KMS-11 (cell line): Measurements from ENCODE around the gene SLC12A9.

ENCODE experiments used
- H2AFZ ChIP-seq: fragments of 200-600 bp; sonication (generic); 2 replicates; pipeline ENCODE4 v1.6.1; 2016; ENCODE audit warnings: antibody characterized with exemption, mixed run types, low read depth
- H3K27ac ChIP-seq: fragments of 200-600 bp; sonication (generic); 2 replicates; pipeline ENCODE4 v1.6.1; 2016; ENCODE audit warnings: mild to moderate bottlenecking, mixed run types
- H3K27me3 ChIP-seq: fragments of 200-600 bp; sonication (generic); 2 replicates; pipeline ENCODE4 v1.6.1; 2017; ENCODE audit warnings: mild to moderate bottlenecking, low read depth, mixed run types, moderate library complexity; ENCODE audit not compliant: insufficient read depth
- H3K36me3 ChIP-seq: fragments of 200-600 bp; sonication (generic); 2 replicates; pipeline ENCODE4 v1.6.1; 2017; ENCODE audit warnings: mild to moderate bottlenecking, mixed run types; ENCODE audit not compliant: insufficient read depth
- H3K4me1 ChIP-seq: fragments of 200-600 bp; sonication (generic); 2 replicates; pipeline ENCODE4 v1.6.1; 2016; ENCODE audit warnings: mild to moderate bottlenecking, low read depth, mixed run types; ENCODE audit not compliant: poor library complexity, severe bottlenecking
- H3K4me2 ChIP-seq: fragments of 200-600 bp; sonication (generic); 2 replicates; pipeline ENCODE4 v1.7.0; 2016; ENCODE audit warnings: mild to moderate bottlenecking, mixed run types
- H3K4me3 ChIP-seq: fragments of 200-600 bp; sonication (generic); IDR thresholded peaks from 2 replicates; pipeline ENCODE4 v1.6.1; 2017; ENCODE audit warnings: low read depth, low read length, mixed read lengths; ENCODE audit not compliant: insufficient read depth
- H3K79me2 ChIP-seq: fragments of 200-600 bp; sonication (generic); 2 replicates; pipeline ENCODE4 v1.6.1; 2016; ENCODE audit warnings: low read depth, mixed run types; ENCODE audit not compliant: insufficient read depth
- H3K9ac ChIP-seq: fragments of 200-600 bp; sonication (generic); 2 replicates; pipeline ENCODE4 v1.6.1; 2016; ENCODE audit warnings: mild to moderate bottlenecking, mixed run types
- H4K20me1 ChIP-seq: fragments of 200-600 bp; sonication (generic); 2 replicates; pipeline ENCODE4 v1.6.1; 2016; ENCODE audit warnings: mild to moderate bottlenecking, mixed run types; ENCODE audit not compliant: insufficient read depth
- TF ChIP-seq, protein P1 (sequence below): fragments of 200-600 bp; sonication (generic); conservative IDR thresholded peaks from 2 replicates; pipeline ENCODE4 v1.6.1; 2017; ENCODE audit warnings: low read depth, mild to moderate bottlenecking, antibody characterized with exemption, low read length, moderate library complexity, mixed read lengths

SLC12A9 gene

DNA sequence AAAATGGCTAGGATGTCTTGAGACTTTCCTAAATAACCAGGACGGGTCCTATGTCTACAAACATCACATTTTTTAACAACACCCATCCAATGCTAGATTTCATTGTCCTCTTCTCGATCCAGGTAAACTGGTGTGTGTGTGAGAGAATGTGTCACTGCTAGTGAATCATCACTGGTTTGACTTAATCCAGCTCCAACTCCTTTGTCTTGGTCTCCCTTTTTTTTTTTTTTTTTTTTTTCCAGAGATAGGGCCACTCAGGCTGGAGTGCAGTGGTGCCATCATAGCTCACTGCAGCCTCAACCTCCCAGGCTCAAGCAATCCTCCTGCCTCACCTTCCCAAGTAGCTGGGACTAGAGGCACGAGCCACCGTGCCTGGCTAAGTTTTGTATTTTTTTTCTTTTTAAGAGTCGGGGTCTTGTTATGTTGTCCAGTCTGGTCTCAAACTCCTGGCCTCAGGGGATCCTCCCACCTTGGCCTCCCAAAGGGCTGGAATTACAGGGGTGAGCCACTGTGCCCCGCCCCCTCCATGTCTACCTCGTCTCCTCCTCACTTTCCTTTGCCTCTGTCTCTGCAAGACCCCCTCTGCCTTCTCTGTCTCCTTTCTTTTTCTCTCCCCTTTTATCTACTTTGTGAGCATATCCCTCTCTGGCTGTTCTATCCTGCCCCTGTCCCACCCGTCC is 39.2 kb downstream of the SLC12A9 start:
- TF ChIP-seq, protein P1, sequence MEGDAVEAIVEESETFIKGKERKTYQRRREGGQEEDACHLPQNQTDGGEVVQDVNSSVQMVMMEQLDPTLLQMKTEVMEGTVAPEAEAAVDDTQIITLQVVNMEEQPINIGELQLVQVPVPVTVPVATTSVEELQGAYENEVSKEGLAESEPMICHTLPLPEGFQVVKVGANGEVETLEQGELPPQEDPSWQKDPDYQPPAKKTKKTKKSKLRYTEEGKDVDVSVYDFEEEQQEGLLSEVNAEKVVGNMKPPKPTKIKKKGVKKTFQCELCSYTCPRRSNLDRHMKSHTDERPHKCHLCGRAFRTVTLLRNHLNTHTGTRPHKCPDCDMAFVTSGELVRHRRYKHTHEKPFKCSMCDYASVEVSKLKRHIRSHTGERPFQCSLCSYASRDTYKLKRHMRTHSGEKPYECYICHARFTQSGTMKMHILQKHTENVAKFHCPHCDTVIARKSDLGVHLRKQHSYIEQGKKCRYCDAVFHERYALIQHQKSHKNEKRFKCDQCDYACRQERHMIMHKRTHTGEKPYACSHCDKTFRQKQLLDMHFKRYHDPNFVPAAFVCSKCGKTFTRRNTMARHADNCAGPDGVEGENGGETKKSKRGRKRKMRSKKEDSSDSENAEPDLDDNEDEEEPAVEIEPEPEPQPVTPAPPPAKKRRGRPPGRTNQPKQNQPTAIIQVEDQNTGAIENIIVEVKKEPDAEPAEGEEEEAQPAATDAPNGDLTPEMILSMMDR = no peak
- H3K36me3 ChIP-seq = peaks cover 4% of the 10 kb centered on the region; the same call in 1 of the 2 replicates
- H3K27me3 ChIP-seq = peaks cover 61% of the 10 kb centered on the region
- no peak overlapping the region for H3K9ac ChIP-seq
- H3K79me2 ChIP-seq = no peaks in the 10 kb centered on the region
- no peak overlapping the region for H3K4me3 ChIP-seq
- H3K4me1 ChIP-seq = peaks cover 4% of the 10 kb centered on the region
- H3K27ac ChIP-seq = no peak overlapping the region
- no peaks in the 10 kb centered on the region for H4K20me1 ChIP-seq
- no peak overlapping the region for H3K4me2 ChIP-seq
- H2AFZ ChIP-seq = no peak overlapping the region

DNA sequence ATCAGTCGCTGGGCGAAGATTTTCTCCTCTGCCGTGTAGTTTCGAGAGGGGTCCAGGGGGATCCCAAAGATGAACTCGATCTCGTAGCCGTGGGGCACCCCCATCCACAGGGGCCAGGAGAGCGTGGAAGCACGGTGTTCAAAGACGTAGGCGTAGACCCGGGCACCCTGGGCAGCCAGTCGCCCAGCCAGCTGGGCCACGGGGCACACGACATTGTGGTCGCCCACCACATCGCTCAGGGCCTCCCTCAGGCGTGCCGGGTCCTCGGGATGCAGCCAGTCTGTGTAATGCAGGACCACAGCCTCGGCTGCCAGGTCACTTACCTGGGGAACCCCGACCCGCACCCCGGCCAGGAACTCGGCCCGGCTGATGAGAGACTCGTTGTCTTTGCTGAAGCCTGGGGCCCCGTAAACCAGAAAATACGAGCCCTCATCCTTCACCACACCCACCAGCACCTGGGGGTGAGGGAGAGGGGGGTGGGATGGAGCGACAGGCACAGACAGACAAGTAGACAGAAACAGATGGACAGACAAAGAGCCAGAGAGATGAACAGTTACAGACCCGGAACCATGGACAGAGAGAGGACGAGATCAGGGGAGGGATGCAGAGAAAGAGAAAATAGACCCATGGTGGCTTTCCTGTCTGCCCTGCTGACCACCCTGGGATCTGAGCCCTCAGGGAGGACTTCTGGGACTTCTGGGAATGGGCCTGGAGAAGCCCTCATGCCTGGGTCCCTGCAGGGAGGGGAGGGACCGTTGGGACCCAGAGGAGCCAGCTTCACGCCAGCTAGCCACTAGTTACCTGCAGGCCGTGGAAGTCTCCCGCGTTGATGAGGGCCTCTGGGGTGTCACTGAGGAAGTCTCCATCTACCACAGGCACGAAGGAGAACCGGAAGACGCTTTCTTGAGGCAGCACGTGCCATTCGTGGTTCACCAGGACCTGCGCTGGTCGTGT is 40.1 kb downstream of the SLC12A9 start:
- TF ChIP-seq, protein P1 = no peak
- Histone ChIP-seq H3K4me3 (no peak overlapping the region), H2AFZ (no peak overlapping the region), H3K4me1 (peaks cover 4% of the 10 kb centered on the region), H4K20me1 (no peaks in the 10 kb centered on the region), H3K27ac (no peak overlapping the region), H3K27me3 (peaks cover 61% of the 10 kb centered on the region), H3K9ac (no peak overlapping the region), H3K36me3 (peaks cover 4% of the 10 kb centered on the region; the same call in 1 of the 2 replicates), H3K79me2 (no peaks in the 10 kb centered on the region), H3K4me2 (no peak overlapping the region)

DNA sequence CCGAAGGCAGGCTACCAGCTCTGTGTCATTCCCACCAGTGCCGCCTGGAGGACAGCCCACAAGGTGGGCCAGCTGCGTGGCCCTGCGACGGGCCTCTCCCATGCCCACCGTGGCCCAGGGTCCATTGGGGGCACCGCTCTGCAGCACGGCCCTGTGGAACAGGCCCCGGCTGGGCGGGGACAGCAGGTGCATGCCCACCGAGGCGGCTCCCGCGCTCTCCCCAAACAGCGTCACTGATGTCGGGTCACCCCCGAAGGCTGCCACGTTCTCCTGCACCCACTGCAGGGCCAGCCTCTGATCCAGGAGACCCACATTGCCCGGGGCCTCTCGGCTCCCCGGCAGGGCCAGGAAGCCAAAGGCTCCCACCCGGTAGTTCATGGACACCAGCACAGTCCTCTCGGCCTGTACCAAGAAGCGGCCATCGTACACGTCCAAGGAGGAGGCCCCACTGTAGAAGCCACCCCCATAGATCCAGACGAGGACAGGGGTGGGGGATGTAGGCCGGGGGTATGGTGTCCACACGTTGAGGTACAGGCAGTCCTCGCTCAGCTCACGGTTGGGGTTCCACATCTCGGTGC is 40.9 kb downstream of the SLC12A9 start:
- Histone ChIP-seq H2AFZ (no peak overlapping the region), H3K9ac (no peak overlapping the region), H3K79me2 (no peaks in the 10 kb centered on the region), H3K27ac (no peak overlapping the region), H3K4me2 (no peak overlapping the region), H4K20me1 (no peaks in the 10 kb centered on the region), H3K36me3 (peaks cover 2% of the 10 kb centered on the region; the same call in 1 of the 2 replicates), H3K4me3 (no peak overlapping the region), H3K27me3 (peaks cover 61% of the 10 kb centered on the region), H3K4me1 (peaks cover 4% of the 10 kb centered on the region)
- TF ChIP-seq, protein P1 = no peak

DNA sequence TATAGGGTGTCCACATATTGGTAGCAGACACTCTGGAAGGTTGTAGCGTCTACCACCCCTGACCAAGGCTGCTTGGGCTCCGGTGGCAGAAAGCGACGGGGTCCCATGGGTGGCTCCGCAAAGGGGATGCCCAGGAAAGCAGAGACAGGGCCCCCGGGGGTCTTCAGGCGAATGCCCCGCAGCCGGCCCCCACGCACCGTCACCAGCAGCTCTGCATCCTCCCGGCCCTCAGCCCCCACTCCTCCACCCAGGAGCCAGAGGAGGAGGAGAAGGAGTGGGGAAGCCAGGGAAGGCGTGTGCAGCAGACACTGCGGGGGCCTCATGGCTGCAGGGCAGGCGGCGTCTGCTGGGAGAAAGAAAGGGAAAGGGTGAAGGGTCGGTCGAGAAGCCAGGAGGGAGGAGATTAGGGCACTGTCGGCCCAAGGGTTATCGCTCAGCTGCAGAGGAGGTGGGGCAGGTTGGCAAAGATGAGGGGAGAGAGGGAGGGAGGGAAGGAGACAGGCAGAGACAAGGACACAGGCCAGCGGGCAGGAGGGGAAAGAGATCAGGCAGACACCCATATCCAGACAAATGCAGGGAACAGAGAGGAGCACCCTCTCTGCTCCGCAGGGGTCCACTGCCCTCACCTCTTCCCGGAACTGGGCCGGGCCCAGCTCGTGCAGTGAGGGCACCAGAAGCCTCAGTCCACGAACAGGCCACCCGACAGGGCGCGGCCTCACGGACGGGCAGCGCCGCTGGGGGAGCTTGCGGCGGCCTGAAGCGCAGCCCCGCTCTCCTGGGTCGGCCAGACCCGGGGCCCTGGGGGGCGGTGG is 41.6 kb downstream of the SLC12A9 start:
- no peak overlapping the region for H3K9ac ChIP-seq
- no peak overlapping the region for H3K27ac ChIP-seq
- no peak overlapping the region for H3K4me3 ChIP-seq
- H3K4me2 ChIP-seq = no peak overlapping the region; the same call in 1 of the 2 replicates
- no peak overlapping the region for H2AFZ ChIP-seq
- TF ChIP-seq, protein P1 = no peak
- H3K36me3 ChIP-seq = no peaks in the 10 kb centered on the region
- H4K20me1 ChIP-seq = no peaks in the 10 kb centered on the region
- H3K27me3 ChIP-seq = peaks cover 61% of the 10 kb centered on the region
- no peaks in the 10 kb centered on the region for H3K79me2 ChIP-seq
- peaks cover 4% of the 10 kb centered on the region for H3K4me1 ChIP-seq
